Upper lobe of right lung (tissue), 1 donor: ENCODE data around the gene MANBA. TPM values are rescaled to one million over a fixed set of nuclear protein-coding genes. Genes with fewer than 3 reads are reported as not detected.

ENCODE experiments used
- ATAC-seq: fragments of 200-7000 bp; cut with Tn5 transposase; one replicate; pipeline ENCODE4 v1.9.1; 2020; ENCODE audit warnings: mild to moderate bottlenecking, moderate library complexity
- DNase-seq: peaks from one replicate; pipeline ENCODE4 v3.0.0-alpha.2; 2020
- H3K27ac ChIP-seq: fragments of 200-600 bp; one replicate; pipeline ENCODE4 v1.8.0; 2022
- H3K27me3 ChIP-seq: fragments of 200-600 bp; one replicate; pipeline ENCODE4 v1.8.0; 2022; ENCODE audit warnings: mild to moderate bottlenecking
- H3K36me3 ChIP-seq: fragments of 200-600 bp; one replicate; pipeline ENCODE4 v1.8.0; 2022
- H3K4me1 ChIP-seq: fragments of 200-600 bp; one replicate; pipeline ENCODE4 v1.8.0; 2022
- H3K4me3 ChIP-seq: fragments of 200-600 bp; one replicate; pipeline ENCODE4 v1.8.0; 2022; ENCODE audit warnings: mild to moderate bottlenecking
- H3K9me3 ChIP-seq: fragments of 200-600 bp; one replicate; pipeline ENCODE4 v1.8.0; 2022
- CTCF ChIP-seq: fragments of 200-600 bp; IDR thresholded peaks from one replicate; pipeline ENCODE4 v1.8.0; 2022; ENCODE audit warnings: antibody characterized with exemption
- intact Hi-C: fragments of 100-400 bp; cut with DNase I; formaldehyde crosslinking; loops from one replicate; pipeline ENCODE4 v1.11.0; 2022
- total RNA-seq: library from RNA; stranded (reverse); fragmentation: NEBNext Ultra II Directional; extraction: Animal tissue kit (Norgen Biotek cat#: 25700); gene quantifications from one replicate; pipeline ENCODE4 v1.2.1, GENCODE V29; 2021
- donor health status: DM: no; HTN: yes; CAD: no; lungs with severe emphysema.

Gene MANBA
- total RNA-seq, 1 donor from 2014 or later = 56.0 TPM

- TF ChIP-seq CTCF = no peak
- intact Hi-C loops = no loop called here
- Histone ChIP-seq H3K27ac (no peak overlapping the region), H3K36me3 (peaks cover 99% of the 10 kb centered on the region), H3K4me3 (no peak overlapping the region), H3K4me1 (no peaks in the 10 kb centered on the region), H3K27me3 (no peaks in the 10 kb centered on the region), H3K9me3 (no peaks in the 10 kb centered on the region)
- ATAC-seq = no peak
- no peak for DNase-seq
These were observed 39.0 kb upstream of the MANBA start for GRCh38 chr4:102799816-102800215.

GRCh38 chr4:102794999-102795398, 34.2 kb upstream of the MANBA start:
- no peak overlapping the region for H3K27ac ChIP-seq
- peaks cover 62% of the 10 kb centered on the region for H3K36me3 ChIP-seq
- ATAC-seq (no peak), DNase-seq (no peak)
- H3K4me1 ChIP-seq = no peaks in the 10 kb centered on the region
- TF ChIP-seq CTCF = no peak
- H3K27me3 ChIP-seq = no peaks in the 10 kb centered on the region
- H3K9me3 ChIP-seq = no peaks in the 10 kb centered on the region
- H3K4me3 ChIP-seq = no peak overlapping the region
- intact Hi-C loops = no loop called here

GRCh38 chr4:102792361-102792936, 31.7 kb upstream of the MANBA start:
- no peak for TF ChIP-seq CTCF

GRCh38 chr4:102791318-102791835, 30.6 kb upstream of the MANBA start:
- Histone ChIP-seq H3K4me1 (no peaks in the 10 kb centered on the region), H3K4me3 (no peak overlapping the region), H3K36me3 (peaks cover 26% of the 10 kb centered on the region), H3K27ac (no peak overlapping the region), H3K9me3 (no peaks in the 10 kb centered on the region), H3K27me3 (no peaks in the 10 kb centered on the region)
- DNase-seq = no peak
- ATAC-seq = peak; percentile 9
- TF ChIP-seq CTCF = no peak
- intact Hi-C loops = no loop called here

More at GRCh38 chr4:102792361-102792936, 31.7 kb upstream of the MANBA start:
- Histone ChIP-seq H3K4me1 (no peaks in the 10 kb centered on the region), H3K27me3 (no peaks in the 10 kb centered on the region), H3K36me3 (peaks cover 37% of the 10 kb centered on the region), H3K4me3 (no peak overlapping the region), H3K27ac (no peak overlapping the region), H3K9me3 (no peaks in the 10 kb centered on the region)
- DNase-seq = no peak
- ATAC-seq = peak; percentile 48
- intact Hi-C loops = no loop called here

- intact Hi-C loops = no loop called here
- Histone ChIP-seq H3K27me3 (no peaks in the 10 kb centered on the region), H3K9me3 (no peaks in the 10 kb centered on the region), H3K4me3 (no peak overlapping the region), H3K27ac (no peak overlapping the region), H3K36me3 (peaks cover 5% of the 10 kb centered on the region), H3K4me1 (no peaks in the 10 kb centered on the region)
- TF ChIP-seq CTCF = no peak
- ATAC-seq (no peak), DNase-seq (no peak)
These were observed 28.5 kb upstream of the MANBA start for GRCh38 chr4:102789317-102789717.

GRCh38 chr4:102787944-102788343, 27.2 kb upstream of the MANBA start:
- DNase-seq = no peak
- no peak for TF ChIP-seq CTCF
- no peak overlapping the region for H3K27ac ChIP-seq
- no peaks in the 10 kb centered on the region for H3K4me1 ChIP-seq
- no peaks in the 10 kb centered on the region for H3K27me3 ChIP-seq
- intact Hi-C loops = no loop called here
- ATAC-seq = no peak
- H3K9me3 ChIP-seq = no peaks in the 10 kb centered on the region
- H3K4me3 ChIP-seq = no peak overlapping the region
- no peaks in the 10 kb centered on the region for H3K36me3 ChIP-seq
